ENCODE results near the gene RUNX2.
"Not testable (repeated sequence)": the region's sequence is repeated elsewhere in the genome, so short reads cannot be mapped to it uniquely, and the experiment has no call there.

The RUNX2 gene

DNA sequence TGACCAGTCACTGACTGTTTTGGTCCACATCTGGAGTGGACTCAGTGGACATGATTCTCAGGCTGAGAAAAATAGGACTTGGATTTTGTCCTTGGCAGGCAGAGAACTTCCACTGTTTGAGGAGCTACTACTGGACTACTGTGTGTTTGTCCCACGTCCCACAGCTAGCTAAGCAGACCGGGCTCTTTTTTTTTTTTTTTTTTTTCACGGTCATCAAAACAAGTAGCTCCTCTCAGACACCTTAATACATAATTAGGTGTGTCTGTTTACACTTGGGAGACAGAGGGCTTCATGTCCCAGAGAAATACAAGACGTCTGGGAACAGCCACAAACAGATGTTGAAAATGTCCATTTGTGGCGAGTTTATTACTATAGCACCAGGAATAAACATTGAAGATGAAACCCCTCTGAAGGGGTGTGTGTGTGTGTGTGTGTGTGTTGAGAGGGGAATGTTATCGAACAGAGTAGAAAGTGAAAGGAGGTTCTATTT lies 204.6 kb downstream of the RUNX2 start:
- no peak for DNase-seq

DNA sequence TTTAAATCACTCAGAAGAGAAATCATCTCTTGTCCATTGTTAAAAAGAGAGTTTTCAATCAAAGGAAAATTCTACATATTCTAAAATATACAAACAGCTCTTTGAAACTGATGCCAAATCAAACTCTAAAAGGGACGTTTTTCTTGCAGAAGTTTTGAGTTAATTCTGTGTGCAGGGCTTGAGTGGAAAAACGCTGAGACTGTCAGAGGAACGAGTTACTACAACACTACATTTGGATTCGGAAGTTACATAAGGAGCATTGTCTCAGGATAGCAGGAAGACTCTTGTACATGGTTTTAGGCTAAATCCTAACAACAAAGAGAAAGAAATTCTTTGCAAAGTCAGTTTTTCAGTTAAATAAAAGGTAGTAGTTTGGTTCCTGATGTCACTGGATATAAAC lies 205.3 kb downstream of the RUNX2 start:
- DNase-seq: no peak

DNA sequence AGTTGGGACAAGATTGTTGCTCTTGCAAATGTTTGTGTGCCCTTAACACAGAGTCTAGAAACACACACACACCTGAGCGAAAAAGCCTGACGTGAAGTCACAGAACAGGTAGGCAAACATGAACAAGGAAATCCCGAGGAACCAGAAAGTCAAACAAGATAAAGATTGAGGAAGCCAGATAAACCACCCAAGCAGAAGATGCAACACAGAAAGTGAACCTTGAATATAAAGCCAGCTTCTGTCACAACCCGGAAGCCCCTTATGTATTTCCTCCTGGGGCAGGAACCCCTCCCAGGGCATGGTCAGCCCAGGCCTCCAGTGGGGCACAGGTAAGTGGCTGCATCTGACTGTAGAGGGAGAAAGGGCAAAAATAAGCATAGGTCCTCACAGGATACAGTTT lies 207.8 kb downstream of the RUNX2 start:
- peak; percentile 10 for DNase-seq

DNA sequence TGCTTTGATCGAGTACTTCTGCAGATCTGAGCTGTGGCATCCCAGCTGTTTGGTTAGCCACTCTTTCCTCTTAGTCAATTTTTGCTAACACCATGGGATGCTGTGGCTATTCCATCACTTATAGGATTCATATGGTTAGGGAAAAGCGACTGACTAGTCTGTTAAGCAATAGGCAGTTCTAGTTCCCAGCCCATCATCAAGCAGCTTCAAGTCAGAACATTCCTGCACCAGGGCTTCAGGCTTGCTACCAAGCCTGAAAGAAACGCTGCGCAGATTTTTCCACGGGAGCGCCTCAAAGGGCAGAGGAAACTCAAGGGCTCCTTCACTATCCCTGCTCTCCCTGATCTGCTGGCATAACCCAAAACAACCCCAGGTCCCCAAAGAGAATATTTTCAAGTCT lies 209.4 kb downstream of the RUNX2 start:
- DNase-seq: no peak

DNA sequence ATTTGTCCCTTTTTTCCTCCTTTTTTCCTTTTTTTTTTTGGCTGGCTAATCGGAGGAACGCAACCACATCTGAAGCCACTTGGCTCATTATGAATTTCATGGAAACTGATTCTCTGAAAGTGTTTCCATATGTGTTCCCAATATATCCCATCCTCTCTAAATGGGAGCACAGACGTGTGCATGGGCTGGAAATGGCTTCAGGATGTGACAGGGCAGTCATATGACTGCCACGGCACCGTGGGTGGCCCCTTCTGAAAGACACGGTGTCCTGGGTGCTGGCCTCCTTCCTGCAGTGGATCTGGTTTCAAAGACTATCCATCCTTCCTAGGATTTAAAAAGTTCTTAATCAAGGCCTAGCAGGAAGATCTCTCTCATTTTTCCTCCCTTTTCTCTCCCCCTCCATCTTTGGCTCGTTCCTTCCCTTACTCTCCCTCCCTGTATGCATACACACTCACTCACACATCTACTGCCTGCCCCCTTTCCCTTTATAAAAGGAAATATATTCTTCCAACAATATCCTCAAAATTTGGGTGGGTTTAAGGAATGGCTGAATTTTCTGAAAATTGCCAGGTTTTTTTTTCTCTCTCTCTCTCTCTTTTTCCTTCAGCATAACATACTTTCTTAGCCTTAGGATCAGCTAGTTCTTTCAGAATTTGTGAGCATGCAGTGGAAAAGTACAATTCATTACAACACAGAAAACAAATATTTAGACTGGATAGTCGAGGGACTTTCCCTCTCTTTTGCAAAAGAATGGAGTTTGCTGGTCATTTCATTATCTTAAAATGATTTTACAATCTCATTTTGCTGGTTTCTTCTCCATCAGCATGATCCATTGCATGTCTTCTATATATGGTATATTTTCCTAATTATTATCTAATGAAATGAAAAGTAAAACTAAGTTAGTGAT lies 210.8 kb downstream of the RUNX2 start:
- no peak for DNase-seq

DNA sequence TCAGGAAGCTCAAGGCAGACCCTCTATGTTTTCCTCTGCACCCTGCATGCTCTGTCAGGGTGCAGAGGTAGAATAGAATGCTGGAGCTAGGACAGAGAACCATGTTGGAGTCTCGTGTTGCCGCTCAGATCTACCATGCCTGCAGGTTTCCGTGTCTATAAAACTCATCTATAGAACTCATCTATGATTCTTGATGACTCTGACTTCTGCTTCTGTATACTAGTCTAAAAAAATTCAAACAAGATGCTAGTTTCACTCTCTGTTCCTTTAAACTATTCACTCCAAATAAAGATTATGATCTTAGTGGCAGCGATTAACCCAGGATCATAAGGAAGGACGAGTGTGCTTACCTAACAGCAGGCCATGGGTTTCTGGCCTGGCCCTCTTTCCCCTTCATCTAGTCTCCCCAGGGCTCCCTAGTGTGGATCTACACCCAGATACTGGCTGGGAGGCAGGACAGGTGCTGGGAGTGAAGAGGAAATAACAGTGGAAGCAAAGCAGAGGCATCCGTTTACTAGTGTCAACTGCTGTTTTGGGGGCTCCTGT lies 212.3 kb downstream of the RUNX2 start:
- DNase-seq: no peak

DNA sequence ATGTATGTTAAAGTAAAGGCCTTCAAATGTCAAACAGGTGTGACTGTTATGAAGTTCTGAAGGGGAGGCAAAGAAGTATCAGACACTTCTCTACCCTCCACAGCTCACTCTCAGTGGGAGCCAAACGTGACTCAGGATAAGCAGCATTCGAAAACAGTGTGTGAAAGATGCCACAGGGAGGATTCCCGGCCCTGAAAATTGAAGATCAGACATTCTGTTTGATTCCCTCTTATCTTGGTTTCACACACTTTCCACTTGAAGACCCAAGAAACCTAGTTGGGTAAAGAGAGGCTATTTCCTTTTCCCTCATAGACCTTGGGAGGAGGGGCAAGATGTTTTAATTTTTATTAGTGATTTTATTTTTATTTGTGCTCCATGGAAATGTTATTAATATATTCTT lies 213.8 kb downstream of the RUNX2 start:
- DNase-seq: no peak

DNA sequence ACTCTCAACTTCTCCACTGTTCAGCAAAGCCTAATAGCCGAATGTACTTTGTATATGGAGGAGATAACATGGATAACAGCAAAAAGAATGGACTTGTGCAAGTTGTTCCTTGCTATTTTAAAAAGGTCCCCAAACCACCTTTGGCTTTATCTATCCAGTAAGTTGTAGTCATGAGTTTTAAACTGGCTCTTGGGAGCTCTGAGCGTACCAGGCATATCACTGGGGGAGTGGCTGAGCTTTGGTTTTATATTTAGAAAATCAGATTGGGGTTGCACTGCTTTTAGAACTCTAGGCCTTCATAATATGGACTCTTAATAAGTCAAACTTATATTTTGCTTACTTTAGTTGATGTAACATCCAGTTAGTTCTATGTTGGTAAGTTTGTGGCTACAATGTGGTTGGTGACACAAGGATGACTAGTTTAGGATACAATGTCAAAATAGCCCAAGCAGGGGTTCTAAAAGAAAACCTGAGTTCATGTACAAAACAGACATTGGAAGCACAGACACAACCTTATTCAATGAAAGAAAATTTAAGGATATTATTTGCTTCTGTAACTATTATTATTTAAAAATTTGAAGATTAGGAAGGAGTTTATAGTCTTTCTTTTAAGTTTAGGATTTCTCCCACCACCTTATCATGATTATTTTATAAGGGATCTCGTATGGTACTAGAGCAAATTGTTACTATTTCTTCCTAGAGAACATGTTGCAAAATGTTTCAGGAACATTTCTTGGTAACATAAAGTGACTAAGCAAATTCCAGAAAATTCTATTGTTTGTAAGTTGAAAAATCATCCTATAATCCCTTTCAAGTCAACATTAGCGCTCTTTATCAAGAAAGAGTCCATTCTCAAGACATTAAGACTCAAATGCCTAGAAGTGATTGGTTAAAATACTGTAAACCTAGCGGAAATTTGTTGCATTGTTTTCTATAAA lies 215.4 kb downstream of the RUNX2 start:
- DNase-seq: no peak

DNA sequence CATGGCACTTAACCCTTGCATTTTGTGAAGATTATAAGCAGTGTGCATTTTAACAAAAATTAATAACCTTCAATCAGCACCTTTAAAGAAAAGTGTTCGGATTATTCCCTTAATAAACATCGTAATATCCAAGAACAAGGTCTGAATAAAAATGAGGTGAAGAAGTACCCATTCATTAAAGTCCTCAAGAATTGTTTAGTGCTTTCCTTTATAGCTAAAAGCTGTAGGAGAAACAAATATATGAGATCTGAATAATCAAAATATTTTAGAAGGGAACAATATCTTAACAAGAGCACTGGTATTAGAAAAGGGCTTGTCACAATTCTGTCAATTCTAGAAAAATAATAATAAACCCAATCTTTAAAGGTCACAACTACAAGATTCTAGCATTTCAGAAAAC lies 217.3 kb downstream of the RUNX2 start:
- DNase-seq: no peak

DNA sequence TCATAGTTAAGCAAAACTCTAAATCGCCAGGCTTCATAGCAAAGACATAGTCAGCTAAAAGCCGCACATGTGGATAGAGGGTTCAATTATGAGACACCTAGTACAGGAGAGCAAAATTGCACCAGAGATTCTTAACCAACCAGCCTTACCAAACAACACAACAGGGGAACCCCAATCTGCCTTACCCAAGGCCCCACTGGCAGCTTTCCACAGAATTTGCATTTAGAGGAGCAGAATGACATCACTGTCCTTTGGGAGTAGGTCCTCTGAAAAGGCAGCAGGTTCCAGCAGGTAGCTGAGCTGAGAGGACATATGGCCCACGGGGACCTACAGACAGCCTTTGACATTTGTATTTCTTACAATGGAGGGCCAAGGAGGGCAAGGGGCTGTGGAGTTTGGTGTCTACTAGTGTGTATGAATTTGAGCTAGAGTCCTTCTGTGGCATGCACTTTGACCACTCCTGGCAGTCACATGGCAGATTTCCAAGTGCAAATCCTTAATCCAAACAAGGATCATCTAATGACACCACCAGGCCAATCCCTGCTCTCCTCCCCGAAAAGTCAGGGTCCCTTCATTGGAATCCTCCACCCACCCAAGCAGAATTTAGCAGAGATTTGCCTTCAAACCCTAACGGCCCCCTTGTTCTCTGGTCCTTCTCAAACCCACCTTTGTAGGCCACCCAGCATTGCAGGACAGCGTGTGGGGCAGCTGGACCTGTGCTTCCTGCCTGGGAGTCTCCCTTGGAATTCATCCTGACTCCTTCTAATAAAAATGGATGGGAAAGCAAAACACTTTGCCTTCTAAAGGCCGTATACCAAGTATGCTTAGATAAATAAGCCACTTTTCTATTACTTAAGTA lies 220.8 kb downstream of the RUNX2 start:
- no peak for DNase-seq

DNA sequence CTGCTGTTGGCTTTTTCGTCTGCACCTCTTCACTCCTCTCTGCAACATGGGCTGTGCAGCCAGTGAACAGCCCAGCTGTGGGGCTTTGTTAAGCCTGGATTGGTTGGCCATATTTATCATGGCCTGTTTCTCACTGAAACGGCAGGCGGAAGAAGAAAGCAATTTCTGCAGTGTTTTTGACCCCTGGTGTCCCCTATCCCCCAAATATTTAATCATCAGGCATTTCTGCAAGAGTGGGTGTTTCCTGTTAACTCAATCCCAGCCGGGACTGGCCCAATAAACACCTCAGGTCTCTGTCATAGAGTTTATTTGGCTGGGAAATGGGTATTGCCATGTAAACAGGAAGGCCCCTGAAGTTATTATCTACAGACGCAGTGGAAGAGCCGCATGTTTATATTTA lies 224.4 kb downstream of the RUNX2 start:
- no peak for DNase-seq

DNA sequence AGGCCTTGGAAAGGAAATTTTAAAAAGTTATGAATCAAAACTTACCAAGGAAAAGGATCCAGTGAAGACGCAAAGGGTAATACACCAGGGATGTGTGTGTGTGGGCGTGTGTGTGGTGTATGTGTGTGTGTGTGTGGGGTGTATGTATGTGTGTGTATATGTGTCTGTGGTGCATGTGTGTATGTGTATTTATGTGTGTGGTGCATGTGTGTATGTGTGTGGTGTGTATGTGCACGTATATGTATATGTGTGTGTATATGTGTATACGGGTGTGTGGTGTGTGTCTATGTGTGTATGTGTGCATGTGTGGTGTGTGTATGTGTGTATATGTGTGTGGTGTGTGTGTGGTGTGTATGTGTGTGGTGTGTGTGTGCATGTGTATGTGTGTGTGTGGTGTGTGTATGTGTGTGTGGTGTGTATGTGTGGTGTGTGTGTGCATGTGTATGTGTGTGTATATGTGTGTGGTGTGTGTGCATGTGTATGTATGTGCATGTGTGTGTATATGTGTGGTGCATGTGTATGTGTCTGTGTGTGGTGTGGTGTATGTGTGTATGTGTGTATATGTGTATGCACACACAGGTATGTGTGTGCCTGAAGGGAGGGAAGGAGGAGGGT lies 225.7 kb downstream of the RUNX2 start:
- DNase-seq: no peak

DNA sequence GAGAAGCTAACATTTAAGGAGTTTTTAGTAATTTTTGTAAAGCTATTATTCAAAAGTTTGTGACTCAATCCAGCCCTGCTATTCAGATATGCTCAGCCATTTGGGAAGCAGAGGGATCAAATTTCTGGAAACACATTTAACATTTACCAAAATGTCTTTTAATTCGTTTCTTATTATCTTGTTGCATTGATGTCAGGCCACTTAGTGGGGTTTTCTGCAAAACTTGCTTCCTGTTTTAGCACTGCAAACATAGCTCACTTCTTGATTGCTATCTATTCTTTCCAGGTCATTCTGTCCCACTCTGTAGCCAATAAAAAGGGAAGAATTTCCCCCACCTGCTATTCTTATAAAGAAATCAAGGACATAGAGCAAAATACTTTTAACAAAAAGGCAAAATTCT lies 226.5 kb downstream of the RUNX2 start:
- DNase-seq: no peak

DNA sequence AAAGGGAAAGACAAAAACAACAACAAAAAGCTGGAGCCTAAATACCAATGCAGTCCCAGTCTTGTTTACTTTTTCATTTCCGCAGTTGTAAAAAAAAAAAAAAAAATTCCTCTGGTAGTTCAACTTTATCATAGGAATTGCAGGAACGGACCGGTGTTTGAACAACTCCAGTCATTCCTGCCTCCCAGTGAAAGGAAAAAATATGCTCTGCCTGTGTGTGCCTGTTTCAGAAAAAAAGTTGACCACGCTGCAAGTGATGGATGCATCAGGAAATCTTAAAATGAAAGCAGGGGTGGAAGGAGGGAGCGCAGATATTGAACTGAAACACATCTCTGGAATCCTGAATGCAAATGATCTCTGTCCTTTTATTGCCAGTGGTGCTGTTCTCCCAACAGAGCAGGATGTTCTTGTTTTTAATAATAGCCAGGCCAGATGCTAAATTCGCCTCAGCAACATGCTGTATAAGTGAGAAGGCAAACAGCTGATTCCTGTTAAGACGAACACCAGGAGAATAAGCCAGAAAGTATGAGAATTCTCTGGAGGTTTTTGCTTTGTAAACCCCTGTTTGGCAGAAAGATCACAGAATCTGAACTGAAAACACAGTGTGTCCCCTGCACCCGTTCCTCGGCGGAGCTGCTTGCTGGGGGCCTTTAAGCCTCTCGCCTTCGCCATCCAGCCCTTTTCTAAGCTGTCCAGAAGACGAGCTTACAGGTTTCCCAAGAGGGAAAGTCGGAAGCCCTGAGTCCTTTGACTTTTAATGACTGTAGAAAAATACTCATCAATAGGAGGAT lies 228.0 kb downstream of the RUNX2 start:
- no peak for DNase-seq

DNA sequence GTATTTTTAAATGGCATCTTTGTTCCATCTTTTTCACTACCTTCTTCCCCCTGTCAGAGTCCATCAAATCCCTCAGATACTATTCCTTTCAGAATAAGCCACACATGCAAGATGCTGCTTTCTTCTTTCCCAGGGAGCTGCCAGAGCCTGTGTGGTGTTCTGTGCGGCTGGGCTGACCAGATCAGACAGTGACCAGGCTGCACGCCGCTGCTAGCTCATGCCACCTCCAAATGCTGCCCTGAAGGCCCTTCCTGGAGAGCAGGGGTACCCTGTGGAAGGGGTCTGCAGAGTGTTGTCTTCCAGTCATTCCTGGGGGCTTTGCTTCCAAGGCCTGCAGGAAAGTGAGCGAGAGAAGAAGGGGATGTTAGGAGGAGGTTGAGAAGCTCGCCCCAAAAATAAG lies 228.7 kb downstream of the RUNX2 start:
- DNase-seq: no peak

DNA sequence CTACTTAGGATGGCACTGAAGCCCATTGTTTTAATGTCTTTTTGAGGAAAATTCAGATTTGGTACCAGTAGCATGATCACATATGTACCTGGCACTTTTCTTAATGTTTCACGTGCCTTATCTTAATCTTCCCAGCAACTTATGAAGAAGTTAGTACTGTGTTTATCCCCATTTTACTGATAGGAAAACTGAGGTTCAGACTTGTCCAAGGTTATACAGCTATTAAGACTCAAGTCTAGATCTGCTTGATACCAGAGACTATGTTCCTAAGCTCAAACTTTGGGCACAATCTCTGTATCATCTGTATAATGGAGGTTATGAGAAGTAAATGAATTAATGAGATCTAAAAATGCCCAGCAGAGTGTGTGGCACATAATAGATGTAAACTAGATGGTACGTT lies 229.3 kb downstream of the RUNX2 start:
- DNase-seq: no peak

DNA sequence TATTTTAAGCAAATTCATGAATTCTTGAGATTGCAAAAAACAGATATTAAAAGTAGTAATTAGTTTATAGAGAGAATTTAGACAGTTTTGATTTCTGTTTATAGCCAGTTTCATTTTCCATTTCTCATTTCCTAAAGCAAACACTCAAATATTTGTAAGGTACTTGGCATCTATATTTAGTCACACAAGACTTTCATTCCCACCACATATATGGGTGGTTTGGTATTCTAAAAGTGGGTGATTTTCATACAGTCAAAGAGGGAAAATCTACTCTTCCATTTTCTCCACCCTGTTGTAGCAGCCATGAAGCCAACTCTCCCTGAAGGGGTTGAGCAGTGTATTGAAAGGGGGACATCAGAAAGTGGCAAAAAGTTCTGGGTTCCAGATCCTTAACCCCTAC lies 230.7 kb downstream of the RUNX2 start:
- DNase-seq: no peak

DNA sequence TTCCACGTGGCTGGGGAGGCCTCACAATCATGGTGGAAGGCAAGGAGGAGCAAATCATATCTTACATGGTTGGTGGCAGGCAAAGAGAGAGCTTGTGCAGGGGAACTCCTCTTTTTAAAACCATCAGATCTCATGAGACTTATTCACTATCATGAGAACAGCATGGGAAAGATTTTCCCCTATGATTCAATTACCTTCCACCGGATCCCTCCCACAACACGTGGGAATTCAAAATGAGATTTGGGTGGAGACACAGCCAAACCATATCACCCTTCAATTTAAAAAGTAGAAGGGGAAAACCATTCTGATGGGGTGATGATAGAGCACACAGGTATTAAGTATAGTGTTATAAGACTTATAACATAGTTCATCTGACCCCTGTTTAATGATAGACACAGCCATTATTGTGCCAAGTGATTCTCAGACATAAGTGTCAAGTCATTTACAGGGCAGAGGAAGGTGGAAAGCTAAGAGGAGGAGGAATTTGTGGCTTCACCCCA lies 232.2 kb downstream of the RUNX2 start:
- DNase-seq: not testable (repeated sequence)

DNA sequence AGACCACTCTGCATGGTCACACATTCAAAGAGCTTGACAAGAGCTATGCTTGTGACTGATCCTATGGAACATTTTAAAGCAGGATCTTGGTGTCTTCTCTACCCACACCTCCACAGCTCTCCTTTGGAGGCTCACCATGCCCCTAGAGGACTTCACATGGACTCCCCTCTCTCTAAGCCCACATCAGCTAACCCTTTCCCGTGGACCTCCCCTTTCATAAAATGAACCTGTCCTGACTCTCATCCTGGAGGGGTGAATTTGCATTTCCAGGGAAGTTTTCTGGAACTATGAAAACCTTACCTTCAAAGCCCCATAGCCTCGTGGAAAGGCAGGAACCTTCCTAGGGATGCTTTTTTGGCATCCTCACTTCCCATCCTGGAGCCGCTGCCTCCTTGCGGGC lies 234.0 kb downstream of the RUNX2 start:
- no peak for DNase-seq

DNA sequence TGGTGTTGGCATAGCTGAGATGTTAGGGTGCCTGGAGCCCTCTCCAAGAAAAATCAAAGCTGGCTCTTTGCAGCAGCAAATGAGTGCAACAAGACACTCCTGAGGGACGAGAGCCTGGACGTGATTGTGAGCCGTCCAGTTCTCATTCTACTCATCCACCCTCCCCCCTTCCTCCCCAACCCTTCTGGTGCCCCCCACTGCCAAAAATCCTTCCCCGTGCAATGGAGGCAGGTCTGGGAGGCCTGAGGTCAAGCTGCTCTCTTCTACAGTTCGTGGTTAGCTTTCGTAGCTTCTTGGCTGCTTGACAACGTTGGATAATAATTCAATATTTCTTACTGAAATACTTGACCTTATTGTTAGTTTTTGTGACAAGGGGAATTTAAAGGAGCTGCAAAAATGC lies 234.9 kb downstream of the RUNX2 start:
- DNase-seq: no peak

DNA sequence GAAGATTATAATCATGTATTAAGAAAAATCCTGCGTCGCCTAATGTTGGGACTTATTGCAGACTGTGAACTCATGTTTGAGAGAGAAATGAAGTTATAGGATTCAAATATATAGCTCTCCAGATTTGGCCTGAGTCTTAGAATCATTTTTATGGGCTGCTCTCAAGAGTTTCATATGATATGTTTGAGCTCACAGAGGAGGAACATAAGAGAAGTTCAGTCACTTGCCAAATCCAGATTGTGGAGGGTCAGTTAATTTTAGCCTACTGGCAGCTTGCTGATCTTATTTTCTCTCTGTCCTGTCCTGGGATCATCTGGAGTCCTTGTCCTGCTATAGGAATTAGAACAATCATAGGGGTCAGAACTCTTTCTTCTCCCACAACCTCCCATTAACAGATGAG lies 235.7 kb downstream of the RUNX2 start:
- DNase-seq: no peak

All from KG1 (cell line).